HepG2 (cell line): ENCODE data around the gene PRELID2. TPM values are rescaled to one million over a fixed set of nuclear protein-coding genes. Genes with fewer than 3 reads are reported as not detected.
A peak's percentile ranks its signal among the peaks of the same experiment; 100 is the strongest.

Source experiments
- ATF5 ChIP-seq: sonication (generic); formaldehyde crosslinking; IDR thresholded peaks from 2 replicates; pipeline ENCODE4 v1.4.0; 2020; ENCODE audit warnings: mild to moderate bottlenecking, low read depth, missing genetic modification reagents
- ISL2 ChIP-seq: sonication (generic); formaldehyde crosslinking; IDR thresholded peaks from 2 replicates; pipeline ENCODE4 v1.5.0; 2020; ENCODE audit warnings: missing genetic modification reagents
- JUN ChIP-seq: sonication (generic); formaldehyde crosslinking; IDR thresholded peaks from 2 replicates; pipeline ENCODE4 v1.4.0; 2020; ENCODE audit warnings: mild to moderate bottlenecking, missing genetic modification reagents
- NFYB ChIP-seq: sonication (generic); formaldehyde crosslinking; IDR thresholded peaks from 2 replicates; pipeline ENCODE4 v1.4.0; 2020; ENCODE audit warnings: missing genetic modification reagents
- ONECUT2 ChIP-seq: sonication (generic); formaldehyde crosslinking; IDR thresholded peaks from 2 replicates; pipeline ENCODE4 v1.4.0; 2020; ENCODE audit warnings: missing genetic modification reagents
- PATZ1 ChIP-seq: sonication (generic); formaldehyde crosslinking; IDR thresholded peaks from 2 replicates; pipeline ENCODE4 v1.4.0; 2020; ENCODE audit warnings: missing genetic modification reagents
- RBM22 ChIP-seq: fragments of 200-400 bp; formaldehyde crosslinking; optimal IDR thresholded peaks from 2 replicates; pipeline ENCODE3; 2017; ENCODE audit warnings: mild to moderate bottlenecking, low read length, moderate library complexity
- RFX1 ChIP-seq: fragments of 450-650 bp; IDR thresholded peaks from 2 replicates; pipeline ENCODE4 v1.6.1; 2017
- SOX13 ChIP-seq, 3 experiments: fragments of 450-650 bp in 1 of 3; sonication (generic) in 1 of 3; formaldehyde crosslinking in 1 of 3; IDR thresholded peaks in 2 of 3; conservative IDR thresholded peaks in 1 of 3; 2 replicates each; pipeline versions ENCODE4 v1.5.0 to v1.6.1; 2016 to 2020; ENCODE audit warnings: antibody characterized with exemption in 1 of 3, mild to moderate bottlenecking in 1 of 3, missing compliant biosample characterization in 1 of 3, missing genetic modification reagents in 1 of 3, moderate library complexity in 1 of 3
- STAT5B ChIP-seq: sonication (generic); formaldehyde crosslinking; IDR thresholded peaks from 2 replicates; pipeline ENCODE4 v1.4.0; 2020; ENCODE audit warnings: missing genetic modification reagents
- YEATS2 ChIP-seq: sonication (generic); formaldehyde crosslinking; IDR thresholded peaks from 2 replicates; pipeline ENCODE4 v1.4.0; 2020; ENCODE audit warnings: missing genetic modification reagents, borderline replicate concordance
- ZBTB2 ChIP-seq: sonication (generic); formaldehyde crosslinking; IDR thresholded peaks from 2 replicates; pipeline ENCODE4 v1.8.0; 2022; ENCODE audit warnings: low read depth, missing genetic modification reagents
- ZNF367 ChIP-seq: sonication (generic); formaldehyde crosslinking; IDR thresholded peaks from 2 replicates; pipeline ENCODE4 v1.4.0; 2020; ENCODE audit warnings: missing genetic modification reagents, borderline replicate concordance
- ZNF383 ChIP-seq: sonication (generic); formaldehyde crosslinking; IDR thresholded peaks from 2 replicates; pipeline ENCODE4 v1.4.0; 2020; ENCODE audit warnings: missing genetic modification reagents, mild to moderate bottlenecking, borderline replicate concordance
- ZNF432 ChIP-seq: sonication (generic); formaldehyde crosslinking; IDR thresholded peaks from 2 replicates; pipeline ENCODE4 v1.5.0; 2020; ENCODE audit warnings: missing genetic modification reagents, mild to moderate bottlenecking, borderline replicate concordance
- ZNF616 ChIP-seq: sonication (generic); formaldehyde crosslinking; IDR thresholded peaks from 2 replicates; pipeline ENCODE4 v1.5.0; 2020; ENCODE audit warnings: low read depth, mild to moderate bottlenecking, missing genetic modification reagents
- ZNF720 ChIP-seq: sonication (generic); formaldehyde crosslinking; IDR thresholded peaks from 2 replicates; pipeline ENCODE4 v1.4.0; 2020; ENCODE audit warnings: missing genetic modification reagents
- ZUFSP ChIP-seq: sonication (generic); formaldehyde crosslinking; IDR thresholded peaks from 2 replicates; pipeline ENCODE4 v1.9.0; 2021; ENCODE audit warnings: missing genetic modification reagents, mild to moderate bottlenecking, borderline replicate concordance
- ZXDC ChIP-seq: sonication (generic); formaldehyde crosslinking; IDR thresholded peaks from 2 replicates; pipeline ENCODE4 v1.5.0; 2020; ENCODE audit warnings: mild to moderate bottlenecking, missing genetic modification reagents
- polyA plus RNA-seq, 8 experiments: library from polyadenylated mRNA; depleted of rRNA in 3 of 8; stranded (reverse) in 7 of 8; unstranded in 1 of 8; fragments of >200 nt; fragmentation: Illumina TruSeq in 4 of 8; extraction: Trizol in 4 of 8; gene quantifications; 2 replicates each; pipeline versions ENCODE4 v1.2.1 to v1.2.3, GENCODE V29; 2011 to 2016; ENCODE audit warnings: low read depth in 4 of 8, missing spikeins in 1 of 8, mixed read lengths in 1 of 8; ENCODE audit not compliant: insufficient read depth in 1 of 8
- total RNA-seq, 5 experiments: library from RNA; depleted of rRNA; stranded (reverse); fragments of >200 nt; fragmentation: Illumina TruSeq; extraction: Trizol; gene quantifications; 2 replicates each; pipeline ENCODE4 v1.2.3, GENCODE V29; 2016; ENCODE audit warnings: low read depth in 1 of 5

Gene PRELID2
- total and polyA plus RNA-seq, 2 of the 13 experiments (the other 11 are each of a cell fraction or from before 2014, with no cell fraction given) = 10.0 to 22.9 TPM

GRCh38 chr5:145834917-145835847, at the start of gene PRELID2 (continued):
- TF ChIP-seq NFYB (CRISPR knock-in tag) (peak; percentile 52), ZNF432 (CRISPR knock-in tag) (no peak), ZXDC (CRISPR knock-in tag) (no peak; the same call in 1 of the 2 replicates), RFX1 (no peak), ZNF616 (CRISPR knock-in tag) (no peak; the same call in 1 of the 2 replicates), ZNF383 (no peak), ZUFSP (CRISPR knock-in tag) (no peak), ATF5 (CRISPR knock-in tag) (no peak), SOX13 (IDR thresholded peaks at IDR 0.05) (no peak; the same call in 1 of the 2 replicates), SOX13 (CRISPR knock-in tag; conservative IDR thresholded peaks at IDR 0.05 in 1 of 2, IDR thresholded peaks at IDR 0.05 in 1 of 2) (peak in 1 of 2 experiments; percentile 59; a peak in 1 of 4 replicates), ISL2 (CRISPR knock-in tag) (peak; percentile 69), PATZ1 (CRISPR knock-in tag) (no peak; the same call in 1 of the 2 replicates), ONECUT2 (CRISPR knock-in tag) (no peak), ZBTB2 (no peak), RBM22 (peak; percentile 52), STAT5B (CRISPR knock-in tag) (no peak), ZNF367 (no peak), ZNF720 (CRISPR knock-in tag) (no peak), JUN (CRISPR knock-in tag) (no peak), YEATS2 (peak; percentile 86)
